ENCODE measurements around the gene HES5.
A peak's percentile ranks its signal among the peaks of the same experiment; 100 is the strongest.

- TF ChIP-seq CEBPB (IDR thresholded peaks at IDR 0.05) (no peak), RAD21 (IDR thresholded peaks at IDR 0.05; ENCODE audit: low read depth) (no peak), ZBTB7A (IDR thresholded peaks at IDR 0.05; ENCODE audit: low read depth) (0 out of 2 replicates have a peak, but pooled peaks have one; percentile 11)
Observed at GRCh38 chr1:2543543-2544092, 13.6 kb upstream of the HES5 start.
